ENCODE measurements around the gene CPEB1.
"Not testable (repeated sequence)": the region's sequence is repeated elsewhere in the genome, so short reads cannot be mapped to it uniquely, and the experiment has no call there.

Gene CPEB1

GRCh38 chr15:82648257-82649103 is 1.3 kb upstream of the CPEB1 start:
- Histone ChIP-seq H3K27me3 (ENCODE audit: low read depth, low read length) (peaks cover 18% of the 10 kb centered on the region), H3K4me3 (ENCODE audit: low read depth in 1 of 2, low read length in 2 of 2) (peak overlapping the region in 1 of 2 donors; percentile 74), H3K9me3 (ENCODE audit: control insufficient read depth in 1 of 2, low read length in 2 of 2) (no peaks in the 10 kb centered on the region), H3K27ac (ENCODE audit: low read length) (no peak overlapping the region), H3K4me1 (ENCODE audit: control insufficient read depth in 1 of 2, insufficient read depth in 2 of 2, low read length in 2 of 2) (peaks cover 0 to 15% of the 10 kb centered on the region in 2 donors), H3K36me3 (ENCODE audit: control insufficient read depth in 1 of 2, insufficient read depth in 2 of 2, low read length in 2 of 2) (no peaks in the 10 kb centered on the region)

- Histone ChIP-seq H3K27ac (ENCODE audit: low read length) (no peak overlapping the region), H3K27me3 (ENCODE audit: low read depth, low read length) (peaks cover 18% of the 10 kb centered on the region), H3K4me1 (ENCODE audit: control insufficient read depth in 1 of 2, insufficient read depth in 2 of 2, low read length in 2 of 2) (peaks cover 0 to 15% of the 10 kb centered on the region in 2 donors), H3K9me3 (ENCODE audit: control insufficient read depth in 1 of 2, low read length in 2 of 2) (no peaks in the 10 kb centered on the region), H3K36me3 (ENCODE audit: control insufficient read depth in 1 of 2, insufficient read depth in 2 of 2, low read length in 2 of 2) (no peaks in the 10 kb centered on the region), H3K4me3 (ENCODE audit: low read depth in 1 of 2, low read length in 2 of 2) (peak overlapping the region in 1 of 2 donors; percentile 74)
These were observed 683 bp upstream of the CPEB1 start for GRCh38 chr15:82647835-82648256.

- Histone ChIP-seq H3K27me3 (ENCODE audit: low read depth, low read length) (peaks cover 18% of the 10 kb centered on the region), H3K27ac (ENCODE audit: low read length) (no peak overlapping the region), H3K36me3 (ENCODE audit: control insufficient read depth in 1 of 2, insufficient read depth in 2 of 2, low read length in 2 of 2) (no peaks in the 10 kb centered on the region), H3K4me3 (ENCODE audit: low read depth in 1 of 2, low read length in 2 of 2) (peak overlapping the region in 1 of 2 donors; percentile 74), H3K9me3 (ENCODE audit: control insufficient read depth in 1 of 2, low read length in 2 of 2) (no peaks in the 10 kb centered on the region), H3K4me1 (ENCODE audit: control insufficient read depth in 1 of 2, insufficient read depth in 2 of 2, low read length in 2 of 2) (peaks cover 0 to 15% of the 10 kb centered on the region in 2 donors)
These were observed 716 bp downstream of the CPEB1 start for GRCh38 chr15:82646250-82647044.

- not testable (repeated sequence) for H3K27ac ChIP-seq (ENCODE audit: low read length); H3K9me3 ChIP-seq (ENCODE audit: control insufficient read depth in 1 of 2, low read length in 2 of 2); H3K4me3 ChIP-seq (ENCODE audit: low read depth in 1 of 2, low read length in 2 of 2); H3K36me3 ChIP-seq (ENCODE audit: control insufficient read depth in 1 of 2, insufficient read depth in 2 of 2, low read length in 2 of 2)
- peaks cover 18% of the 10 kb centered on the region for H3K27me3 ChIP-seq (ENCODE audit: low read depth, low read length)
- H3K4me1 ChIP-seq (ENCODE audit: control insufficient read depth in 1 of 2, insufficient read depth in 2 of 2, low read length in 2 of 2), result peaks cover 0 to 15% of the 10 kb centered on the region in 2 donors
These were observed 2.0 kb downstream of the CPEB1 start for GRCh38 chr15:82644967-82645852.

DNA sequence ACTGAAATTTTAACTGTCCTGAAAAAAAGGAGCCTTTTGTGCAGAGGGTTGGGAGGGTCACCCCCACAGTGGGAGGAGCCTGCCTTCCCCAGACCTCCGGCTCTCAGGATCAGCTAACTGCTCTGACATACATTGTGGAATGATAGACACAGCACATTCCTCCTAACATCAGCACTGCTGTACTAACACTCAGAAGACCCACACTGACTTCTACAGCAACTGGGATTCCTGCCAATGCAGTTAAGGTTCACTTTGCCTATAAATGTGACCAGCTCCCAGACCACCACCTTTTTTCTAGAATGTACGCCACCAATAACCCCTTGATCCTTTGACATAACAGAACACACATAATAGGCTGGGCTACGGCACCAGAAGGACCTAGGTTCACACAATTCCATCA is 3.2 kb downstream of the CPEB1 start:
- H3K27me3 ChIP-seq (ENCODE audit: low read depth, low read length), result peaks cover 18% of the 10 kb centered on the region
- H3K27ac ChIP-seq (ENCODE audit: low read length), result no peak overlapping the region
- no peaks in the 10 kb centered on the region for H3K36me3 ChIP-seq (ENCODE audit: control insufficient read depth in 1 of 2, insufficient read depth in 2 of 2, low read length in 2 of 2)

DNA sequence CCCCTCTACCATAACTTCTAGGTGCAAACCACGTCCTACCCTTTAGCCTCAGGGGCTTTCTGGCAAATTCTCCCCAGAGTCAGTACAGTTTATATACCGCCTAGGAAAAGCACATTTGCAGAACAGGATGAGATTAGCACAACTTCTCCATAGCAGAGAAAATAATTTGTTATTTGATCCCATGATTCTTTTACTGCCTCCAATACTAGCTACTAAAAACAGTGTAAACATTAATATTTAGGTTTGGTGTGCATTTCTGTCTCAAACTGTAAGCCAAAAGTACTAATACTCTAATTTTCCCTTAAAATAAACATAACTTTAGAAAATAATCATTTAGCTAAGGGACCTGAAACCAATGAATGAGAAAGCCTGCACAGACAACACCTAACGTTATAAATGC is 4.5 kb downstream of the CPEB1 start:
- no peak overlapping the region for H3K4me3 ChIP-seq (ENCODE audit: low read depth in 1 of 2, low read length in 2 of 2)
- H3K36me3 ChIP-seq (ENCODE audit: control insufficient read depth in 1 of 2, insufficient read depth in 2 of 2, low read length in 2 of 2), result no peaks in the 10 kb centered on the region
- peaks cover 0 to 15% of the 10 kb centered on the region in 2 donors for H3K4me1 ChIP-seq (ENCODE audit: control insufficient read depth in 1 of 2, insufficient read depth in 2 of 2, low read length in 2 of 2)
- no peak overlapping the region for H3K27ac ChIP-seq (ENCODE audit: low read length)
- H3K9me3 ChIP-seq (ENCODE audit: control insufficient read depth in 1 of 2, low read length in 2 of 2), result no peaks in the 10 kb centered on the region
- peaks cover 18% of the 10 kb centered on the region for H3K27me3 ChIP-seq (ENCODE audit: low read depth, low read length)

More for the DNA sequence above, 3.2 kb downstream of the CPEB1 start:
- peaks cover 0 to 15% of the 10 kb centered on the region in 2 donors for H3K4me1 ChIP-seq (ENCODE audit: control insufficient read depth in 1 of 2, insufficient read depth in 2 of 2, low read length in 2 of 2)
- H3K4me3 ChIP-seq (ENCODE audit: low read depth in 1 of 2, low read length in 2 of 2), result no peak overlapping the region
- H3K9me3 ChIP-seq (ENCODE audit: control insufficient read depth in 1 of 2, low read length in 2 of 2), result no peaks in the 10 kb centered on the region

DNA sequence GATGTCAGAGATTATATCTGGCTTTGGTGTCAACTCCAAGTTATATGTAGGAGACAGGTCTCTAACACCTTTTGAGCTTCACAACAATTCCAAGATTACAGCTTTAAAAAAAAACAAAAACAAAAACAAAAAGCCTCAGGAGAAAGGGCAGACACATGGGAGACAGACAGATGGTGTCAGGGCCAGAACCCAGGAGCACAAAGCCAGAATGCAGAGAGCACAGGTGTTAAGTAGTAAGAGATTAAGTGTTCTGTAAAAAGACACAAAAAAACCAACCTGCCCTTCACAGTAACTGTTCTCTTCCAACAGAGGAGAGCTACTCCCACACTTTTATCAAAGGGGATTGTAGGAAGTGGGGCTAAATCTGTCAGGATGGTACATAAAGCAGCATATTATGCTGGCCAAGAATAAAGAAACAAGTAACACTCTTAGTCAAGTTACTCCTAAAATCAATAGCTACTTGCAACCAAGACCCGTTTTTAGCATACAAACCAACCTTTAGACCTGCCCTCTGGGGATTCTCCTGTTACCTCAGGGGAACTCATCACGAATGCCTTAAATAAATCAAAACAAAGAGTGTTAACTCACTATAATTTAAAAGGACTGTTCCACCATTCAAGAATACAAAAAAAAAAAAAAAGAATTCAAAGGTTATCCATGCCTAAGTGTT is 5.9 kb downstream of the CPEB1 start:
- H3K36me3 ChIP-seq (ENCODE audit: control insufficient read depth in 1 of 2, insufficient read depth in 2 of 2, low read length in 2 of 2), result no peaks in the 10 kb centered on the region
- H3K4me3 ChIP-seq (ENCODE audit: low read depth in 1 of 2, low read length in 2 of 2), result no peak overlapping the region
- no peak overlapping the region for H3K27ac ChIP-seq (ENCODE audit: low read length)
- peaks cover 0 to 3% of the 10 kb centered on the region in 2 donors for H3K4me1 ChIP-seq (ENCODE audit: control insufficient read depth in 1 of 2, insufficient read depth in 2 of 2, low read length in 2 of 2)
- H3K9me3 ChIP-seq (ENCODE audit: control insufficient read depth in 1 of 2, low read length in 2 of 2), result no peaks in the 10 kb centered on the region
- H3K27me3 ChIP-seq (ENCODE audit: low read depth, low read length), result peaks cover 11% of the 10 kb centered on the region

- Histone ChIP-seq H3K9me3 (ENCODE audit: control insufficient read depth in 1 of 2, low read length in 2 of 2) (no peaks in the 10 kb centered on the region), H3K4me3 (ENCODE audit: low read depth in 1 of 2, low read length in 2 of 2) (no peak overlapping the region), H3K4me1 (ENCODE audit: control insufficient read depth in 1 of 2, insufficient read depth in 2 of 2, low read length in 2 of 2) (no peaks in the 10 kb centered on the region), H3K36me3 (ENCODE audit: control insufficient read depth in 1 of 2, insufficient read depth in 2 of 2, low read length in 2 of 2) (no peaks in the 10 kb centered on the region), H3K27ac (ENCODE audit: low read length) (no peak overlapping the region), H3K27me3 (ENCODE audit: low read depth, low read length) (peaks cover 6% of the 10 kb centered on the region)
These were observed 6.5 kb downstream of the CPEB1 start for GRCh38 chr15:82640672-82641071.

GRCh38 chr15:82635798-82636197 is 11.4 kb downstream of the CPEB1 start:
- Histone ChIP-seq H3K4me3 (ENCODE audit: low read depth in 1 of 2, low read length in 2 of 2) (no peak overlapping the region), H3K36me3 (ENCODE audit: control insufficient read depth in 1 of 2, insufficient read depth in 2 of 2, low read length in 2 of 2) (no peaks in the 10 kb centered on the region), H3K27me3 (ENCODE audit: low read depth, low read length) (no peaks in the 10 kb centered on the region), H3K27ac (ENCODE audit: low read length) (no peak overlapping the region), H3K4me1 (ENCODE audit: control insufficient read depth in 1 of 2, insufficient read depth in 2 of 2, low read length in 2 of 2) (no peaks in the 10 kb centered on the region), H3K9me3 (ENCODE audit: control insufficient read depth in 1 of 2, low read length in 2 of 2) (no peaks in the 10 kb centered on the region)

DNA sequence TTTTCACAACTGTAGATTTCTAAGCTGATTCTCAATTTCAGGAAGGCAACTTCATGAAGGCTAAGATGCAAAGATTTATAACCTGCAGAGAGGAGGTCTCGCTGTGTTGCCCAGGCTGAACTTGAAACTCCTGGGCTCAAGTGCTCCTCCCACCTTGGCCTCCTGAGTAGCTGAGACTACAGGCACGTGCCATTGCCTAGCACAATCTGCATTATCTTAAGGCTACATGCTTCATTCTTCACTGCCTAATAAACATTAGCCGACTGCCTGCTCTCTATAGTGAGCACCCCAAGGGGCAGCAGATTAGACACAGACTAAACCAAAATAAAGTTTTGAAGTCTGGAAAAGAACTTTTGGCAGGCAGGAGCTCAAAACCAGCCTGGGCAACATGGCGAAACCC is 17.1 kb downstream of the CPEB1 start:
- no peaks in the 10 kb centered on the region for H3K4me1 ChIP-seq (ENCODE audit: control insufficient read depth in 1 of 2, insufficient read depth in 2 of 2, low read length in 2 of 2)
- H3K27ac ChIP-seq (ENCODE audit: low read length), result no peak overlapping the region
- H3K36me3 ChIP-seq (ENCODE audit: control insufficient read depth in 1 of 2, insufficient read depth in 2 of 2, low read length in 2 of 2), result no peaks in the 10 kb centered on the region
- no peaks in the 10 kb centered on the region for H3K27me3 ChIP-seq (ENCODE audit: low read depth, low read length)
- no peaks in the 10 kb centered on the region for H3K9me3 ChIP-seq (ENCODE audit: control insufficient read depth in 1 of 2, low read length in 2 of 2)
- H3K4me3 ChIP-seq (ENCODE audit: low read depth in 1 of 2, low read length in 2 of 2), result no peak overlapping the region
